NCI-H2196 treated with DMSO at 0.1 percent for 48 hours (cell line): ENCODE results near the gene CDK14.

Source experiments
- DNase-seq: peaks from one replicate; lab custom pipeline; 2025; ENCODE audit not compliant: unreplicated experiment; lab: John Stamatoyannopoulos, UW

The CDK14 gene

DNA sequence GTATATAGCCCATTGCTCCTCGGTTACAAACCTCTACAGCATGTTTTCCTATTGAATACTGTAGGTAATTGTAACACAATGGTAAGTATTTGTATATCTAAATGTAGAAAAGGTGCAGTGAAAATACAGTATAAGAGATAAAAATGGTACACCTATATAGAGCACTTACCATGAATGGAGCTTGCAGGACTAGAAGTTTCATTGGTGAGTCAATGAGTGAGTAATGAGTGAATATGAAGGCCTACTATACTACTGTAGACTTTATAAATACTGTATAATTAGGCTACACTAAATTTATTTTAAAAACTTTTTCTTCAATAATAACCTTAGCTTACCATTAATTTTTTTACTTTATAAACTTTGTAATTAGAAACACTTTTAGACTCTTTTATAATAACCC, 239.7 kb downstream of the CDK14 start:
- no peak for DNase-seq

DNA sequence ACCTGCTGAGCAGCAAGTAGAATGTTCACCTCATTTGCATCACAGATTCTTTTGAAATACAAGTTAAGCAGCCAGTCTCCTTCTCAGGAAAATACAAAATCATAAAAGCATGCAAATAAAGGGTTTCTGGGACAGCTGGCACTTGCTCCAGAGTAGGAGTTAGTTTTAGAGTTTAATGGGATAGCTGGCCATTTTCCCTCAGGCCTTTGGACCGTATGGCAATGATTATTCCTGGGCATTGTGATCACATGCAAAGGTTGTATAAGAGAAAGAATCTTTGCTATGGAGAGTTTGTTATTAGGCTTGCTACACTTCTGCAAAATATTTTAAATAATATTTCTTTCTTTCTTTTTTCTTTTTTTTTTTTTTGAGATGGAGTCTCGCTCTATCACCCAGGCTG, 240.8 kb downstream of the CDK14 start:
- DNase-seq = no peak

DNA sequence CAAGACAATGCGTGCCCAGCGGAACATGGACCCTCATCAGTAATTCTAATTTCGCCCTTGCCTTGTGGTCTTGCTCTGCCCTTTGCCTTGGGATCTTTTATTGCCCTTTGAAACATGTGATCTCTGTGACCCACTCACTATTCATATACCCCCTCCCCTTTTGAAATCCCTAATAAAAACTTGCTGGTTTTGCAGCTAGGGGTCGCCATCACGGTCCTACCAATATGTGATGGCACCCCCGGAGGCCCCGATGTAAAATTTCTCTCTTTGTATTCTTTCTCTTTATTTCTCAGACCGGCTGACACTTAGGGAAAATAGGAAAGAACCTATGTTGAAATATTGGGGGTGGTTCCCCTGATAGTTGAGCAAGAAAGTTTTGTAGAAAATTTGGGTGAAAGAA, 242.7 kb downstream of the CDK14 start:
- DNase-seq = no peak

DNA sequence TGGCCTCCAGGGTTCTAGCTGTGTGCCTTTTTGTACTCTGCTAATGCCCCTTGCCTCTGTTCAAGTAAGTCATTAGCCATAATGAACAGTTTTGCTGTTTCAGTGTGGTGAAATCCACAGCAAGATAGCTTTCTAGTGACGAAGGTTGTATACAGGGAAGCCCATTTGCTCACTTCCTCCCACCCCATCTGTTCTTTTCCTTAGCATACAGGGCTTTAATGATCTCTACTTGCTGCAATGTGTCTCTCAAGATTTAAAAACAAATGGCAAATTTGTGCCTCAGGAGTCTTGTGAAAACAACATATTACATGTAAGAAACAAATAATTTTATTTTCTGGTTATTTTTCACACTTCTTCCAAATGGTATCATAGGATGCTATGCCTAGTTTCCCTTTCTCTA, 243.2 kb downstream of the CDK14 start:
- no peak for DNase-seq

DNA sequence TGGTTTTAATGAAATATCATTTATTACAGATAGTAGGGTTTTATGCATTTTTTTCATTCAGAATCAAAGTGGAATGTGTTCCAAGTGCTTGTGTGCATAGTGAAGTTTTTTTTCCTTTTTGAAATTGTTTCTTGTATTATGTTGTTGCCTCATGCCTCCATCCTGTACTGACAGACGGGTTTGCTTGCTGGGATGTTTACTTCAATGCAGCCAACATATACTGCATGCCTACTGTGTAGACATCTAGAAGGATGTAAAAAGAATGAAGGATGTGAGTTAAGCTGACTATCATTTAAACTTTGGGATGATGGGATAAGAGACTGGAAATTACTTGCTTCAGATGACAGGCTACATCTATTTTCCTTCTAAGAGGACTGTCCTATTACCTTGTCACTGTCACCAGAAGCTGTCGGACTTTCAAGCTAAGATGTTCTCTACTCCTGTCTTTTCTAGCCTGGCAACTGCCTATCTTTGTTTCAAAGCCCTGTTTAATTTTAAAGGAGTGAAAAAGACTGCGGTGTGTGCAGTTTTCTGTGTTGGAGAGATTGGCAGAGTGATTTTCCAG, 243.7 kb downstream of the CDK14 start:
- no peak for DNase-seq

DNA sequence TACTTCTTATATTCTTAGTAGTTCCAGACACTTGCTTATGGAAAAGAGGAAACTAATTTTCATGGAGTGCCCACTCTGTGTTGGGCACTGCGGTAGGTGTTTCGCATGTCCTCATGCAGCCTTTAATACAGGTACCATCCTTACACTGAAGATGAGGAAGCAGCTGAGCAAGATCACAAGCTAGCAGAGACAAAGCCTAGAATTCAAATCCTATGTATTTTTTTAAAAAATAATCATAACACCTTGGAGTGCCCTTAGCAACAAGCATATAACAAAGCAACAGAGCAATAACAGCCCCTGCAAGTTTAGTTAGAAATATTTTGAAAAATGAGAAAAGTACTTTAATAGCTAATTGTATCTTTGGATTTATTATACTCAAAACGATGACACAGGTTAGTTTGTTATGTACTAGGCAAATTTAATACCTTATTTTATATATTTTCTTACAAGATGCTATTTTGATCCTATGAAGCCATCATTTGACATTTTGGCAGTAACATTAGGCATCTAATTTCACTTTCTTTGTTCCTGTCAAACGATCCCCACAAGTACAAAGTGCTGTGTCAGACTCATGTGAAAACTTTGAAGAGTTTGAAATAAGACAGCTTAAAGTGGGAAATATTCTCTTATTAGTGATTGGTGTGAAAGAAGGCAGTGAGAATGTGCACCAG, 245.8 kb downstream of the CDK14 start:
- DNase-seq = no peak

DNA sequence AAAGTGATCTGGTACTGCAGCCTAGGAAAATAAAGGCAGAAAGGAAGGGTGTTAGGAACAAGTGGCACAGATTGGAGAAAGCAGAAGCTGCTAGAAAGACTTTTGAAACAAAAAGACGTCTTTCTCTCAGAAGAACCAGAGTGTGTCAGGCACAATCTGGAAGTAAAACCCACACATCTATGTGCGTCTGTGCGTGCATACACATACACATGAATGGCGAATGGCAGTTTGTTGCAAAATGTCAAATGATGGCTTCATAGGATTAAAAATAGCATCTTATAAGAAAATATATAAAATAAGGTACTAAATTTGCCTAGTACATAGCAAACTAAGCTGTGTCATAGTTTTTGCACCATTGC, 246.3 kb downstream of the CDK14 start:
- no peak for DNase-seq

DNA sequence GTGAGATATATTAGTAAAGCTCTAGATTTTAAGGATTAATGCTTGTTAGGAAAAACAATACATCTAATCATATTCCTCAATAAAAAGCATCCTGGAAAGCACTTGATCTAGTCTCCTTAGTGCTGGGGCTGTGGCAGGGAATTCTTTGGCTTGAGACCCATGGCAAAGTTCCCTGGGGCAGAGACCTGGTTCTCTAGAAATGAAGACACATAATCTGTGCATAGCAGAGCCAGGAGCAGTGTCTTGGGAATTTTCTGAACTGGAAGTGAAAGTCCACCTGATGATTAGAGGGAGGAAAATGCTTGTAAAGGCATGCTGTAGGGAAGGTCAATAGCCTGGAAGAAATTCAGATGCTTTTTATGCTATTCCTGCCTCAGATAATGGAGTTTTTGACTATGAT, 247.4 kb downstream of the CDK14 start:
- DNase-seq = no peak

DNA sequence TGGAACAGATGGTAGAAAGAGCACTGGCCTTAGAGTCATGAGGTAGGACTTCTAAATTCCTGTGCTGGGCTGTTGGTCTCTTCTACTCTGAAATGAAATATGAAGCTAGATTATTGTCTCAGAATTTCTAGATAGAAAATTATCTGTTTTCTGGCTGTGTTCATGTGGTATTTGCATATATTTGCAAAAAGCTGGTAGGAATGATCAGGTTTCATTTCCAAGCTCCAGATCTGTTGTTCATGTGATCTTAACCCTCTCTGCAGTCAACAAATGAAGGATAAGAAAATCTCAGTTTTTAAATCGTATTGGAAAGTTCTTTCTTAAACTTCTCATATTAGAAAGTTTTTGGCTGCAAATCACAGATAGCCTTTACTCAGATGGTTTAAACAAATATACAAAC, 248.3 kb downstream of the CDK14 start:
- DNase-seq = no peak

DNA sequence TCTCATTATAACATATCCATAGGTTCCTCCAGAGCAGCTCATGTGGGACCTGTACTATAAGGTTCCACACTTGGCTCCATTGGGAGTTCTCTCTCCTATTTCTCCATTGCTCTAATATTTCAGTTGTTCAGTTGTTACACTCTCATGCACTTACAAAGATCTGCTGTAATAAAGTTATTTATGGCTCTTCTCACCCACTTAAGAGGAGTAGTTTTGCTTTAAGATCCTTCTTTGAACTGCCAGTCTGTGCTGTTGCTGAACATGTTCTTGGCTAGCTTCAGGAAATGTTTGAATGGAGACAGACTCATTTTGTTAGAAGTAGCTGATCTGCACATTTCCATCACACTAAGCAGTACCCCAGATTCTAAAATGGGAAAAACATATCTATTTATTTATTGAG, 250.1 kb downstream of the CDK14 start:
- DNase-seq = no peak

DNA sequence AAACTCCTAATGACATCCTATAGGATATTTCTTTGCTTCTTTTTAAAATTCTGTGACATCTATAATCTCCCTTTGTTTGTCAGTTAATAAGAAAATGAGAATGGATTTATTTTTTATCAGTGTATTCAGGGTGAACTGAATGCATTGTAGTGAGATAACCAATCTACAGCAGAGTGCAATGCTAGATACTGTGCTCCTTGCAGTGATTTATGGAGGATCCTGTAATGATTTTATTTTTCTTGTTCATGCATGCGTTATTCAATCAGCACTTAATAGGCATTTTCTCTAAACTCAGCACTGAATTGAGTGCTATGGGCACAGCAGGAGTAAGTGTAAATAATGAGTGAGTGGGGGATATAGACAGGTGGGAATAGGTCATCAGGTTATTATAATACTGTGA, 253.9 kb downstream of the CDK14 start:
- DNase-seq = no peak

DNA sequence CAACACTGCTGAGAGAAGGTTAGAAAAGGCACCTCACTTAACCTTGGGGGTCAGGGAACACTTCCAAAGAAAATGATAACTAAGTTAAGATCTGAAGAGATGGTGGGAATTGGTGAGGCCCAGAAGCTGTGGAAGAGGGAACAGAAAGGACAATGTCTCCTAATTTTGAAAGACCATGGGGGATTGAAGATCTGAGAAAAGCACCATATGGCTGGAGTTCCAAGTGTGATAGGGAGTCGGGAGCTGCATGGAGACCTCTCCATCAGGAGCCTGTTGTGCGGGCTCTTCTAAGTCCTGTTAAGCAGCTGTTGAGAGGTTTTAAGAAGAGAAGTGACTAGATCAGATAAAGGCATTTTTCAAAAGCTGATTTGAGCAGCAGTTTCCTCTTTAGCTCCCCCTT, 254.3 kb downstream of the CDK14 start:
- DNase-seq = no peak

DNA sequence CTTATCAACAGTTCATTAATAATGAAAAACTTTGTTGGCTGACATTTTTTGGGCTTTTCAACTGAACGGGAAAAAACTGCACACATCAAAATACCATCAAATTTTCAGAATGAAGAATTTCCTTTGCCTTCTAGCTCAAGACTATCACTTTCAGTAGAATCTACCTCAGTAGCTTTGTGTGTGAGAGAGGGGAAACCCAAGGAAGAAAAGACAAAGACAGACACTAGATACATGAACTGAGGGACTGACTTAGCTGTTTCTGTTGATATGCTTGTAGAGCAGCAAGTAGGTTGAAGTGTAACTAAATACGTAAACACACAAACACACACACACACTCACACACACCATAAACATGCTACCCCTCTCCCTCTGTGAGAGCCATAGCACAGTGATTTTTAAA, 257.1 kb downstream of the CDK14 start:
- DNase-seq = no peak

DNA sequence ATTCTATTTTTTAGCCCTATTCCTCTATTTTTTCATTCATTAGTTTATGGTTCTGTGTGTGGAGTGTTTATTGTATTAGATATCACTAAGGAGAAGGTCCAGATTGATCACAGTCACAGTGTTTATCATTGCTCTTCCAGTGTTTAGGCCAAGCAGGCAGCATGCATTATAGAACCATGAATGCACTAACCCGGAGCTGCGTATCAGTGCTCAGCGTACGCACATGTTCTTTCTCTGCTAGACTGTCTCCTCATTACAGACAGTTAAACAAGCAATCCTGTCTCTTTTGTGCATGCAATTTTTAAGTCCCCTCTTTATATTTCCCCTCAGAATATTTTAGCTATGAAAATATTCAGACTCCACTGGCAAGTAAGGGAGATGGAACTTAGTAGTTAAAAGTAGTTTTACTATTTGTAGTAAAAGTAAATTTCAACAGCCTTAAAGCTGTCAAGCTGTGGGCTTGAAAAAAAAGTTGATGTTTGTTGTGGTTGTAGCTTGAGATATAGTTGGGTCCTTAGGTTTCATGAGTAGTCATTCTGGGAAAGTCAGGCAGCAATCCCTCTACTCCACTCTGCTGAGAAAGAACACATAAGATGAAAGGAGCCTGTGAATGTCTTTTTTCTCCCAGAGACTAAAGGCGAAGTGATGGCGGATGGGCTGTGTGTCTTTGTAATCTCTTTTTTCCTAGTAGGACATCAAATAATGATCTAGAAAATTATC, 260.4 kb downstream of the CDK14 start:
- DNase-seq = no peak

DNA sequence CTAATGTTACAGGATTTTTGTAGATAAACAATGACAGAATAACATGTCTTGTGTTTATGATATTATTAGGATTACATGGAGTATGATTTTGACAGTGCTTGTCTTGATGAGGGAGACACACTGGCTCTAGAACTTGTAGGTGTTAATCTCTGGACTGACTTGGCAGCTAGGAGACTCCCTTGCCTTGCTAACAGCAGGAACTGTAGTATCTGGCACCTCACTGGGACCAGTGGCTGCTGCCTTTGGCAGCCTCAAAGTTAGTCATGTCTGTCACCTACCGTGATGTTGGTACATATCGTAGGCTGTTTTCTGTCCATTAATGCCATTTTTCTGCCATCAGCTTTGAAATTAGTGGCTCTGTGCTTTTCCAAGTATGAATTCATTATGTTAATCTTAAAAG, 261.5 kb downstream of the CDK14 start:
- DNase-seq = no peak

DNA sequence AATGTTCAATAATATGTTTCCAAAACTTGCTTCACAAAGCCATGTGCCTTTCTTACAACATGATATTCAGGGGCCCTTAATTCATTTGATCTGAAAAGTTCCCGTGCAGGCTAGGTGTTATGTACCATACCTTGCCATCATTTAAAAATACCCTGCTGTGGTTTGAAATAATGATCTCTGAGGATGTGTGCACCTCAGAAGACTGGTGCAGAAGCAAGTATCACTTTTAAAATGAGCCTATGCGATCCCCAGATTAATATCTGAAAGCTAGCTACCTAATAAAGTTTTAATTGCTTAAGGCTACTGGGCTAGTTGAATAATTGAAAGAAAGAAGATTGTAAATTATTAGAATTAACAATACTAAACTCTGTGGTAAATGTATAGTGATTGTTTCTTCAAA, 262.4 kb downstream of the CDK14 start:
- no peak for DNase-seq

DNA sequence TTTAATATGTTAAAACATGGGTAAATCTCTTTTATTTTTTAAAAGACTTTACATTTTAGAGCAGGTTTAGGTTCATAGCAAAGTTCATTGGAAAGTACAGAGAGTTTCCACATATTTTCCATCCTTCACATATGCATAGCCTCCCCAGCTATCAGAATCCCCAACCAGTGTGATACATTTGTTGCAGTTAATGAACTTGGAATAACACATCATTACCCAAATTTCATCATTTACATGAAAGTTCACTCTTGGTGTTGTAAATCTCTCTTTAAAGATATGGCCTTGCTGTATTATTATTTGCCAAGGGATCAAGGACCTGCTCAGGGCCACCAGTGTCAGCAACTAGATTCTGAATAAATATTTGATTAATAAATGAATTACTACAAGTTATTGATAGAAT, 263.4 kb downstream of the CDK14 start:
- DNase-seq = no peak

DNA sequence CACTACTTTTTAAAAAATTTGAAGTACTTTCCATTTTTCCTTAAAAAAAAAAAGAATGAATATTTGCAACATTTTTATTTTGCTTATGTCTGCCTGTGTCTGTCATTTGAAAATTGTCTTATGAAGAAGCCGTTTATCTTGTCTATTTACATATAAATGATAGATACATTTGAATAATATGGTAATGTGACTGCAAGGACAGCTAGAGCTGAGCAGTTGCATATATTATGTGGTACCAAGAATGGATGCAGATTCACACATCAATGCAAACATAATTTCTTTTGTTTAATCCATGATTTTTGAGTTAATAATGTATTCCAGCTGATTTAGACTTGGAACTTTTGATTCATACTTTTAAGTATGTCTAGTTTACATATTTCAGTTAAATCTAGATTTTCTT, 268.0 kb downstream of the CDK14 start:
- no peak for DNase-seq

DNA sequence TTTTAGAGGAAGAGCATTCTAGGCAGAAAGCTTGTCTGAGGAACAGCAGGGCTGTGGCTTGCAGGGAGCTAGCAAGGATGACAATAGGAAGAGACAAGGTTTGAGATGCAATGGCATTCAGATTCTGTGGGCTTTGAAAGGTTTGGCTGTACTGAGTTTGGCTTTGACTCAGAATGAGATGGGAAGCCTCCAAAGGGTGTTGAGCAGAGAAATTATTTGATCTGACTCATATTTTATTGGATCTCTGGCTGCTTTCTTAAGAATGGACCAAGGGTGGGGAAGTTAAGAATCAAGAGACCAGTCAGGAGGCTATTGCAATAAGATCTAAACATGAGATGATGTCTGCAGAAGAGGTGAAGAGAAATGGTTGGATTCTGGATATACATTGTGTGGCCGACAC, 273.2 kb downstream of the CDK14 start:
- no peak for DNase-seq

DNA sequence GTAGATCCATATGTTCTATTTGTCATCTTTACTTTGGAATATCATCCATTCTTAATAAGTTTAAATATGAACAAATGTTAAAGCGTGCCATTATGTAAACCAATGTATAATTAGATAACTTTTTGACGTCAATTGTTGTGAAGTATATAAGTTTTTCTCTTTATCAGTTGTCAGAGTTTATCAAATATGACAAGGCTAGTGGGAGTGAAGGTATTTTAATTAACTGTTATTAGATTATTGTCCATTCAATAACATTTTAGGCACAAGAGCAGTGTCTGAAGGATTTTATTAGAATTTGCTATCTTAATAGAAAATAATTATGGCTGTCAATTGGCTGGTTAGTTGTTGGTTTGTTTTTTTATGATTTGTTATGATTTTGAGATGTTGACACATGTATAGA, 280.6 kb downstream of the CDK14 start:
- DNase-seq = no peak

DNA sequence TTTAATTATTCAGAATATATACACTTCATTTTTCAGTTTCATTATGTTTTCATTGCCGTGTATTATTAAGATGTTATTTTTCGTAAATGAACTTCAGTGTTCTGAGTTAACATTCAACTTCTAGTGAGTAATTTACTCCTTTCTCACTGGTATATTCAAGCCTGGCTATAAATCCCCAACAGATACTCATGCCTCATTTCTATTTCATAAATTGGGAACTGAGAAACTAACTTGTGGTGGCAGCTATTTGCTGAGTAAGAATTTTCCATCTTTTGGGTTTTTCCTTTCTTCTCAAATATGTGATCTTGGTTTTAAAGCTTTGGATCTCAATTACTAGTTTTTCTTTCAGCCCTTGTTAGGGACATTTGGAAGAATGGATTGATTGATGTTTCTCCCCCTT, 281.1 kb downstream of the CDK14 start:
- DNase-seq = no peak

DNA sequence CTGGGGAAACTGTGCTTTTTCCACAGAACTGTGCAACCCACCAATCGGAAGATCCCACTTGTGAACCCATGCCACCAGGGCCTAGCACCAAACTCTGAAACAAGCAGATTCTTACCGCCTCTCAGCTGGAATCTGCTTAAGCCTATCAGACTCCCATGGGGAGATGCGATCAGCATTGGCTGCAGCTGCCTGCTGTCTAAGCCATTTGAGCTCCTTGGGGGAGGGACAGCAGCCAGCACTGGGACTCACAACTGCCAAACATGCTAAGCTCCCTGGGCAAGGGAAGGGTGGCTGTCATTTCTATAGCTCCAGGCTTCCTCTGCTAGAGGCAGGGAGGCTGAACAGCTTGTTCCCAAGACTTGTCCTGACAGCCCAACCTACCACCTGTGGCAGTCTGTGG, 283.8 kb downstream of the CDK14 start:
- DNase-seq = no peak

DNA sequence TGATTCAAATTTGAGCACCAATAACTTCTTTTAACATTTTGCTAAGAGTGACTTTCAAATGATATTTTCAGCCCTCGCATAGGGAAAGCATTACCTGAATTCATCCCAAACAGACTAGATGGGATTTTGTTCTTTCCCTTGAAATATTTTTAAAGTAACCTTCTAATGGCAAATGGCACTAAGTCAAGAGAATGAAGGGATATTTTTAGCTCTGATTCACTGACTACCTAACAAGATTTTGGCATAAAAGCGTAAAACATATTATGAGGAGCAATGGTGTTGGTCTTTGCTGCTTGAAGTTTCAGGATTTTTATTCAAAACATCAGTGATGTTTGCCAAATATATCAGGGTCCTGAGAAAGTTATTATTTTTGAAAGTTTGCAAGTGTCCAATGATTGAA, 290.3 kb downstream of the CDK14 start:
- no peak for DNase-seq
